H1 (cell line): ENCODE measurements around the gene TCF4.
A peak's percentile ranks its signal among the peaks of the same experiment; 100 is the strongest.

ENCODE experiments used
- ATF2 ChIP-seq: IDR thresholded peaks from 2 replicates; pipeline ENCODE4 v1.6.1; 2012; ENCODE audit warnings: low read length, inconsistent platforms
- CEBPB ChIP-seq: IDR thresholded peaks from 2 replicates; pipeline ENCODE4 v1.6.1; 2012; ENCODE audit warnings: low read depth, low read length
- CHD1 ChIP-seq: IDR thresholded peaks from 2 replicates; pipeline ENCODE4 v1.6.1; 2012; ENCODE audit warnings: low read depth, low read length, improper control_type of control experiment
- EP300 ChIP-seq, 2 experiments: IDR thresholded peaks; 1 replicate in 1 of 2; 2 replicates in 1 of 2; pipeline ENCODE4 v1.6.1; 2011 to 2012; ENCODE audit warnings: low read depth in 2 of 2, low read length in 2 of 2, mild to moderate bottlenecking in 2 of 2, borderline replicate concordance in 1 of 2, inconsistent platforms in 1 of 2, moderate library complexity in 1 of 2
- EZH2 ChIP-seq: fragments of 200-600 bp; sonication (generic); IDR thresholded peaks from 2 replicates; pipeline ENCODE4 v1.7.1; 2012; ENCODE audit warnings: low read depth, mild to moderate bottlenecking, moderate library complexity, low read length, inconsistent platforms; ENCODE audit not compliant: severe bottlenecking
- MAX ChIP-seq: IDR thresholded peaks from 2 replicates; pipeline ENCODE4 v1.6.1; 2012; ENCODE audit warnings: inconsistent platforms
- NRF1 ChIP-seq: IDR thresholded peaks from 2 replicates; pipeline ENCODE4 v1.6.1; 2011; ENCODE audit warnings: mild to moderate bottlenecking, low read depth, low read length, improper control_type of control experiment
- POLR2A ChIP-seq, 2 experiments: IDR thresholded peaks; 1 replicate in 1 of 2; 2 replicates in 1 of 2; pipeline ENCODE4 v1.6.1; 2011; ENCODE audit warnings: low read depth in 2 of 2, low read length in 2 of 2, mild to moderate bottlenecking in 2 of 2; ENCODE audit errors: control extremely low read depth in 1 of 2
- SIN3A ChIP-seq, 2 experiments: IDR thresholded peaks in 1 of 2; conservative IDR thresholded peaks in 1 of 2; 2 replicates each; pipeline ENCODE4 v1.6.1; 2011 to 2012; ENCODE audit warnings: low read length in 2 of 2, improper control_type of control experiment in 1 of 2, low read depth in 1 of 2, mild to moderate bottlenecking in 1 of 2
- TCF12 ChIP-seq: IDR thresholded peaks from 2 replicates; pipeline ENCODE4 v1.6.1; 2011; ENCODE audit warnings: low read depth, mild to moderate bottlenecking, low read length
- USF2 ChIP-seq: IDR thresholded peaks from 2 replicates; pipeline ENCODE4 v1.6.1; 2011; ENCODE audit warnings: low read length, improper control_type of control experiment
- TF ChIP-seq, protein P1 (sequence below), 3 experiments: IDR thresholded peaks; 1 replicate in 2 of 3; 2 replicates in 1 of 3; pipeline versions ENCODE4 v1.5.1 to v1.6.1; 2011; ENCODE audit warnings: low read length in 3 of 3, mild to moderate bottlenecking in 3 of 3, inconsistent platforms in 2 of 3, low read depth in 1 of 3, moderate library complexity in 1 of 3; ENCODE audit not compliant: insufficient read depth in 1 of 3; ENCODE audit errors: control extremely low read depth in 1 of 3

DNA sequence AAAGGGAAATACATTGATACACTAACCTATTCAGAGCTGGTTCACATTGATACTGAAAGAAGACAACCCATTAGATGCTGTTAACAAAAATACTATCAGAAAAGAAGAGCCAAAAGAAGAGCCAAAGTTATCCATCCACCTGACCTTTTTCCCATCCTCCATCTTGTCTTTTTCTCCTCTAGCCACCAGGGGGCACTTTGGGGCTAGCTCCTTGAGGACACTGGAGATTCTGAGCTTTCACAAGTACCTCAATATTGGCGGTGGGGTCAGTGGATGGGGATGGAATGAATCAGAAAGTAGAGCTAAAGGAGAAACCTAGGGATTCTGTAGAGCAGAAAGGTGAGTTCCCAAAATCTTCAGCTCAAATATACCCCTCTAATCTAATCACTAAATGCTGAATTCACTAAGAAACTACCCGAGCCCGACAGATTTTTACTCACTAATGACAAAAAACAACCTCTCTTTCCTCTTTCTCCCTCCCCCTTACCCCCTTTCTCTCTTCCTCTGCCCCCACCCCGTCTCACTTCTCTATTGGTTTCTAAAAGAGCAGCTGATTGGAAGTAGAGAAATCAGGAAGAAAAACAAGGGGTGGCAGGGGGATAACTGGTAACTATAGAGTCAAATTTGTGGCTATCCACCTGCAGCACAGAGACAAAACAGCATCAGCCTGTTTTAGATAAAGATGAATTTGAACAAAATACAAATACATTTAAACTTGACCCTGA lies 203.3 kb downstream of the TCF4 start:
- TF ChIP-seq TCF12 (no peak), ATF2 (no peak), SIN3A (conservative IDR thresholded peaks at IDR 0.05 in 1 of 2, IDR thresholded peaks at IDR 0.05 in 1 of 2; ENCODE audit: low read depth in 1 of 2, low read length in 2 of 2) (no peak), USF2 (no peak), EZH2 (no peak), CHD1 (no peak), NRF1 (no peak), MAX (no peak), POLR2A (IDR thresholded peaks at IDR 0.05; ENCODE audit: control extremely low read depth in 1 of 2, low read depth in 2 of 2, low read length in 2 of 2) (no peak), EP300 (IDR thresholded peaks at IDR 0.05; ENCODE audit: borderline replicate concordance in 1 of 2, low read depth in 2 of 2, low read length in 2 of 2) (no peak), CEBPB (no peak)
- TF ChIP-seq, protein P1, sequence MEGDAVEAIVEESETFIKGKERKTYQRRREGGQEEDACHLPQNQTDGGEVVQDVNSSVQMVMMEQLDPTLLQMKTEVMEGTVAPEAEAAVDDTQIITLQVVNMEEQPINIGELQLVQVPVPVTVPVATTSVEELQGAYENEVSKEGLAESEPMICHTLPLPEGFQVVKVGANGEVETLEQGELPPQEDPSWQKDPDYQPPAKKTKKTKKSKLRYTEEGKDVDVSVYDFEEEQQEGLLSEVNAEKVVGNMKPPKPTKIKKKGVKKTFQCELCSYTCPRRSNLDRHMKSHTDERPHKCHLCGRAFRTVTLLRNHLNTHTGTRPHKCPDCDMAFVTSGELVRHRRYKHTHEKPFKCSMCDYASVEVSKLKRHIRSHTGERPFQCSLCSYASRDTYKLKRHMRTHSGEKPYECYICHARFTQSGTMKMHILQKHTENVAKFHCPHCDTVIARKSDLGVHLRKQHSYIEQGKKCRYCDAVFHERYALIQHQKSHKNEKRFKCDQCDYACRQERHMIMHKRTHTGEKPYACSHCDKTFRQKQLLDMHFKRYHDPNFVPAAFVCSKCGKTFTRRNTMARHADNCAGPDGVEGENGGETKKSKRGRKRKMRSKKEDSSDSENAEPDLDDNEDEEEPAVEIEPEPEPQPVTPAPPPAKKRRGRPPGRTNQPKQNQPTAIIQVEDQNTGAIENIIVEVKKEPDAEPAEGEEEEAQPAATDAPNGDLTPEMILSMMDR (IDR thresholded peaks at IDR 0.05; ENCODE audit: control extremely low read depth in 1 of 3, insufficient read depth in 1 of 3, low read depth in 1 of 3, low read length in 3 of 3): peak; percentile 47 to 85 (median 60)
